IPS-20b (cell line): Measurements from ENCODE around the gene TAAR9.

Experiments used
- H3K27ac ChIP-seq: one replicate; pipeline ENCODE4 v1.5.1; 2013; ENCODE audit warnings: low read length
- H3K27me3 ChIP-seq: 2 replicates; pipeline ENCODE4 v1.6.1; 2013; ENCODE audit warnings: mild to moderate bottlenecking, low read length, inconsistent platforms; ENCODE audit not compliant: insufficient read depth
- H3K36me3 ChIP-seq: 2 replicates; pipeline ENCODE4 v1.6.1; 2013; ENCODE audit warnings: low read depth, mild to moderate bottlenecking, inconsistent platforms, low read length, moderate library complexity; ENCODE audit not compliant: insufficient read depth
- H3K4me1 ChIP-seq: 2 replicates; pipeline ENCODE4 v1.6.1; 2013; ENCODE audit warnings: mild to moderate bottlenecking, control low read depth, inconsistent platforms, low read length, moderate library complexity; ENCODE audit not compliant: insufficient read depth
- H3K4me3 ChIP-seq: 2 replicates; pipeline ENCODE4 v1.5.1; 2013; ENCODE audit warnings: mild to moderate bottlenecking, low read length, inconsistent platforms
- H3K9ac ChIP-seq: 2 replicates; pipeline ENCODE4 v1.6.1; 2013; ENCODE audit warnings: low read depth, mild to moderate bottlenecking, inconsistent platforms, low read length, moderate library complexity
- H3K9me3 ChIP-seq: 2 replicates; pipeline ENCODE4 v1.6.1; 2013; ENCODE audit warnings: mild to moderate bottlenecking, low read depth, low read length, inconsistent platforms; ENCODE audit not compliant: insufficient read depth

Gene TAAR9

DNA sequence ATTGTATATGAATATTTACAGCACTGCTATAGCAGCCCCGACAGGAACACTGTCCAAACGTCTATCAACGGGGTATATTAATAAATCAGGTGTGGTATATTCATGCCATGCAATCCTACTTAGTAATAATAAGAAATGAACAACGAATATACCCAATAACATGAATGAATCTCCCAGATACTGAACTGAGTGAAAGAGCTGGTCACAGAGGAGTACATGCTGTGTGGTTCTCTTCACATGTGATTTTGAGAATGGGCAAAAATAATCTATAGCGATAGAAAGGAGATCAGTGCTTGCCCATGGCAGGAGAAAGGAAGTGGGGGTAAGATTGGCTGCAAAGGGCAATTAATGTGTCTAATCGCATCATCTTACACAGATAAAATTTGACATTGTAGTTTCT is 28.3 kb downstream of the TAAR9 start:
- H3K4me3 ChIP-seq = no peak overlapping the region
- no peak overlapping the region for H3K9ac ChIP-seq
- no peaks in the 10 kb centered on the region for H3K36me3 ChIP-seq
- peaks cover 35% of the 10 kb centered on the region; the same call in 1 of the 2 replicates for H3K4me1 ChIP-seq
- H3K9me3 ChIP-seq = no peaks in the 10 kb centered on the region
- no peak overlapping the region for H3K27ac ChIP-seq
- no peaks in the 10 kb centered on the region for H3K27me3 ChIP-seq

DNA sequence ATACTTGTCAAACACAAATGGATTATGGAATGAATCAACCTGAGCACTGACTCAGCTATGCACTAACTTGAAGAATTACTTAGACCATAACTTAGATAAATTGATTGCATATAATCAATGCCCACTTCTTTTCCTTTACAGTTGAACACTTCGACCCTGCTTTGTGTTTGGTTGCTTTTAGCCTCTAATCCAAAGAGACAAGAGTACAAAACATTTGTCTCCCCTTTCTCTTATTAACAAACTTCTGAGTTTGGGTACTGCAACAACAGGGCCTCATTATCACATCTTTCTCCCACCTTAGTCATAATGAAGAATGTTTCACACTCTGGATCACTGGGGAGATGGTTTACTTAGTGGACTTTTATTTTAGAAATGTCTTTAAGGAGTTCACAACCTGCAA is 29.5 kb downstream of the TAAR9 start:
- H3K4me1 ChIP-seq = peaks cover 42% of the 10 kb centered on the region; the same call in 1 of the 2 replicates
- no peaks in the 10 kb centered on the region for H3K36me3 ChIP-seq
- H3K4me3 ChIP-seq = no peak overlapping the region
- H3K9me3 ChIP-seq = no peaks in the 10 kb centered on the region
- H3K27ac ChIP-seq = no peak overlapping the region
- no peak overlapping the region for H3K9ac ChIP-seq
- no peaks in the 10 kb centered on the region for H3K27me3 ChIP-seq

- no peaks in the 10 kb centered on the region for H3K36me3 ChIP-seq
- H3K9me3 ChIP-seq = no peaks in the 10 kb centered on the region
- no peak overlapping the region for H3K9ac ChIP-seq
- H3K4me1 ChIP-seq = peaks cover 42% of the 10 kb centered on the region; the same call in 1 of the 2 replicates
- H3K27ac ChIP-seq = no peak overlapping the region
- H3K4me3 ChIP-seq = no peak overlapping the region
- no peaks in the 10 kb centered on the region for H3K27me3 ChIP-seq
Observed at GRCh38 chr6:132568611-132569010, 30.5 kb downstream of the TAAR9 start.

DNA sequence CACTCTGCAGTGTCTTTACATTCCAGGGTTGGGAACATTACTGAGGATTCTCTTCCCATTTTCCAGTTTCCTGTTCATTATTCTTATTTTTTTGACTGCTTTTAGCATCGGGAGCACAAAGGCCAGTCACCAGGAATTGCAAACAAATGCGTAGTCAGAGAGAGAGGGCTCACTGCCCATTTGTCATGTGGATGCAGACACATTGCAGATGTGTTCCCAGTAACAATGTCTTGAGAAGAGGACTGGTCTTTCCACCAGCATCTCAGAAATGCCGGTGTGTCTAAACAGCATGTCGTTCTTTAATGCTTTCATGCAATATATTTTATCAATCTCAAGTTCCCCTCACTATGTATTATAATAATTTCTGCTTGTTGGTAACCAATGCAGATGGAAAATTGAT is 31.1 kb downstream of the TAAR9 start:
- no peaks in the 10 kb centered on the region for H3K27me3 ChIP-seq
- peaks cover 42% of the 10 kb centered on the region; the same call in 1 of the 2 replicates for H3K4me1 ChIP-seq
- no peak overlapping the region for H3K27ac ChIP-seq
- H3K9ac ChIP-seq = no peak overlapping the region
- no peak overlapping the region for H3K4me3 ChIP-seq
- no peaks in the 10 kb centered on the region for H3K36me3 ChIP-seq
- H3K9me3 ChIP-seq = no peaks in the 10 kb centered on the region

GRCh38 chr6:132570221-132570777 is 32.2 kb downstream of the TAAR9 start, which contains the start of gene TAAR6:
TSS of gene TAAR6 (plus strand) at chr6:132570322. CDS start at chr6:132570322, 0 bp downstream.
- no peaks in the 10 kb centered on the region for H3K36me3 ChIP-seq
- H3K27me3 ChIP-seq = no peaks in the 10 kb centered on the region
- H3K4me1 ChIP-seq = peaks cover 42% of the 10 kb centered on the region; the same call in 1 of the 2 replicates
- H3K9me3 ChIP-seq = no peaks in the 10 kb centered on the region
- no peak within 1 kb of the TSS for H3K27ac ChIP-seq
- H3K9ac ChIP-seq = no peak within 1 kb of the TSS
- H3K4me3 ChIP-seq = no peak within 1 kb of the TSS

DNA sequence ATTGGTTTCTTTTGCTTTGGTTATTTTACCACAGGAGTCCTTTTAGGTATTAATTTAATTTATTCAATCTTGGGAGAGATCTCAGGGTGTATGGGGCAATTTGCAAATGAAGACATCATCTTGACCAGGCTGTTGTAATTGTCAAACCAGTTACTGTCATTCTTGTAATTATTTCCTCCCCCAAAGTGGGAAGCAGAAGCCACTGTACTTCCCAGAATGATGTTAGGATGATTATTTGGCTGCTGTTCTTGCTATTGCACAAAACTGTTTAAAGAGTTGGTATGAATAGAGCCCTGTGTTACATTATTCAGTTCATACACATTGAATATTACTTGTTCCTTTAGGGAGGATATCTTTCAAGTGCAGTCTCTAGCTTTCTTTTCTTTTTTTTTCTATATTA is 33.7 kb downstream of the TAAR9 start:
- Histone ChIP-seq H3K4me3 (no peak overlapping the region), H3K27me3 (no peaks in the 10 kb centered on the region), H3K27ac (no peak overlapping the region), H3K9ac (no peak overlapping the region), H3K36me3 (no peaks in the 10 kb centered on the region), H3K4me1 (peaks cover 42% of the 10 kb centered on the region; the same call in 1 of the 2 replicates), H3K9me3 (no peaks in the 10 kb centered on the region)

DNA sequence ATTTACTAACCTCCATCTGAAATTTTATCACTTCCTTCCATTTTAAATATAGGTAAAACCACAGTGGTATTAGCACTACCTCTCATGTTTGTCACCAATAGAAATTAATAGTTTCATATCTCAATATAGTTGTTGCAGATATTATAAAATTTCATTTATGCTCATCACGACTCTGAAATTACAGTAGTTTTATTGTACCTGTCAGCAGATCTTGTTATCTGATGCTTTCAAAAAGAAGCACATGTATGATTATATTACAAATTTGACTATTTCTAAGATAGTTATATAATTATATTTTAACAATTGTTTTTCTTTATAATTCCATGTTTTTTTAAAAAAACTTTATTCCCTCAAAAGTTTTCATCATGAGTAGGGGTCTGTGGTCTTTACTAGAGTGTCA is 46.6 kb downstream of the TAAR9 start:
- no peak overlapping the region for H3K9ac ChIP-seq
- no peak overlapping the region for H3K27ac ChIP-seq
- no peaks in the 10 kb centered on the region for H3K9me3 ChIP-seq
- no peak overlapping the region for H3K4me3 ChIP-seq
- H3K4me1 ChIP-seq = no peaks in the 10 kb centered on the region; the same call in 1 of the 2 replicates
- H3K27me3 ChIP-seq = no peaks in the 10 kb centered on the region
- no peaks in the 10 kb centered on the region for H3K36me3 ChIP-seq

- H3K27me3 ChIP-seq = no peaks in the 10 kb centered on the region
- no peak overlapping the region for H3K27ac ChIP-seq
- no peak overlapping the region for H3K4me3 ChIP-seq
- no peak overlapping the region for H3K9ac ChIP-seq
- no peaks in the 10 kb centered on the region for H3K36me3 ChIP-seq
- no peaks in the 10 kb centered on the region; the same call in 1 of the 2 replicates for H3K4me1 ChIP-seq
- no peaks in the 10 kb centered on the region for H3K9me3 ChIP-seq
Observed at GRCh38 chr6:132587424-132587823, 49.3 kb downstream of the TAAR9 start.
